A549 (cell line): ENCODE measurements around the gene NDUFB7. TPM values are rescaled to one million over a fixed set of nuclear protein-coding genes. Genes with fewer than 3 reads are reported as not detected.

Experiments
- ATAC-seq, 2 experiments: fragments of 200-7000 bp in 1 of 2; fragments of >200 bp in 1 of 2; cut with Nextera tagmentation in 1 of 2; cut with Tn5 transposase in 1 of 2; 3 replicates each; pipeline versions ENCODE4 v1.8.0 to v1.9.1; 2018 to 2020; ENCODE audit warnings: mild to moderate bottlenecking in 1 of 2, moderate library complexity in 1 of 2
- CTCF ChIA-PET: fragments of 300-600 bp; sonication (Branson Sonifier 250); formaldehyde crosslinking; extraction: SDS; loops from one replicate; lab custom pipeline; 2021; ENCODE audit warnings: antibody characterized with exemption, inconsistent platforms; lab: Yijun Ruan, JAX
- POLR2A ChIA-PET: fragments of 350-600 bp; formaldehyde crosslinking; extraction: SDS; loops from one replicate; lab custom pipeline; 2021; ENCODE audit warnings: antibody characterized with exemption, inconsistent platforms; lab: Yijun Ruan, JAX
- DNase-seq, 2 experiments: peaks; one replicate each; pipeline versions ENCODE4 v3.0.0 to v3.0.0-alpha.2; 2011 to 2016; ENCODE audit warnings: low read depth in 1 of 2, low spot score in 1 of 2
- FAIRE-seq: peaks from 2 replicates; lab custom pipeline; 2011; peaks lifted over from hg19 to GRCh38; lab: Jason Lieb, UNC
- H3K27ac ChIP-seq, 2 experiments: fragments of >200 bp; sonication (Bioruptor Twin); formaldehyde crosslinking; 3 replicates each; pipeline ENCODE4 v1.5.1; 2016 to 2017
- H3K4me1 ChIP-seq: fragments of >200 bp; sonication (Bioruptor Twin); formaldehyde crosslinking; 3 replicates; pipeline ENCODE4 v1.6.1; 2016
- H3K4me2 ChIP-seq: fragments of >200 bp; sonication (Bioruptor Twin); formaldehyde crosslinking; 3 replicates; pipeline ENCODE4 v1.6.1; 2016
- H3K4me3 ChIP-seq: fragments of >200 bp; sonication (Bioruptor Twin); formaldehyde crosslinking; 3 replicates; pipeline ENCODE4 v1.5.1; 2016
- H3K9me3 ChIP-seq: fragments of >200 bp; sonication (Bioruptor Twin); formaldehyde crosslinking; 3 replicates; pipeline ENCODE4 v1.6.1; 2016
- BHLHE40 ChIP-seq: IDR thresholded peaks from 2 replicates; pipeline ENCODE4 v1.6.1; 2012; ENCODE audit warnings: low read depth, low read length, inconsistent platforms
- CBX2 ChIP-seq: fragments of 200-600 bp; sonication (generic); IDR thresholded peaks from 2 replicates; pipeline ENCODE4 v1.6.1; 2016; ENCODE audit warnings: low read depth, mild to moderate bottlenecking, borderline replicate concordance
- CEBPB ChIP-seq, 2 experiments: fragments of >200 bp in 1 of 2; sonication (Bioruptor Twin) in 1 of 2; formaldehyde crosslinking in 1 of 2; IDR thresholded peaks; 2 replicates each; pipeline ENCODE4 v1.6.1; 2012 to 2016
- CHD2 ChIP-seq: fragments of 150-350 bp; IDR thresholded peaks from 2 replicates; pipeline ENCODE4 v1.6.1; 2014; ENCODE audit warnings: low read length; ENCODE audit not compliant: partially characterized antibody
- EHF ChIP-seq: fragments of 250-450 bp; sonication (Bioruptor Pico); IDR thresholded peaks from 2 replicates; pipeline ENCODE4 v1.5.0; 2020; ENCODE audit warnings: mild to moderate bottlenecking
- EHMT2 ChIP-seq: fragments of 200-600 bp; sonication (generic); IDR thresholded peaks from 2 replicates; pipeline ENCODE4 v1.6.1; 2016; ENCODE audit warnings: antibody characterized with exemption, low read depth, mild to moderate bottlenecking, moderate library complexity
- EP300 ChIP-seq, 2 experiments: fragments of >200 bp; sonication (Bioruptor Twin); formaldehyde crosslinking; IDR thresholded peaks; 2 replicates in 1 of 2; 3 replicates in 1 of 2; pipeline ENCODE4 v1.6.1; 2016 to 2017
- FOSB ChIP-seq: fragments of 250-450 bp; sonication (Bioruptor Pico); IDR thresholded peaks from 2 replicates; pipeline ENCODE4 v1.5.0; 2020; ENCODE audit warnings: mild to moderate bottlenecking, moderate library complexity
- FOSL2 ChIP-seq, 2 experiments: fragments of 450-650 bp in 1 of 2; fragments of >200 bp in 1 of 2; sonication (Bioruptor Twin) in 1 of 2; formaldehyde crosslinking; IDR thresholded peaks; 2 replicates each; pipeline versions ENCODE4 v1.5.0 to v1.6.1; 2016 to 2020; ENCODE audit warnings: mild to moderate bottlenecking in 1 of 2, moderate library complexity in 1 of 2
- GATA3 ChIP-seq: IDR thresholded peaks from 2 replicates; pipeline ENCODE4 v1.6.1; 2012; ENCODE audit warnings: borderline replicate concordance
- HDAC2 ChIP-seq: fragments of 200-600 bp; sonication (generic); IDR thresholded peaks from 2 replicates; pipeline ENCODE4 v1.6.1; 2016
- HOXA7 ChIP-seq: fragments of 250-450 bp; sonication (Bioruptor Pico); IDR thresholded peaks from 2 replicates; pipeline ENCODE4 v1.5.0; 2020; ENCODE audit warnings: mild to moderate bottlenecking, moderate library complexity
- HOXB5 ChIP-seq: fragments of 250-450 bp; sonication (Bioruptor Pico); IDR thresholded peaks from 2 replicates; pipeline ENCODE4 v1.5.0; 2020; ENCODE audit warnings: mild to moderate bottlenecking, moderate library complexity
- JUN ChIP-seq, 2 experiments: fragments of >200 bp; sonication (Bioruptor Twin); formaldehyde crosslinking; IDR thresholded peaks; 2 replicates in 1 of 2; 3 replicates in 1 of 2; pipeline ENCODE4 v1.6.1; 2016 to 2017
- KDM5A ChIP-seq: fragments of 200-600 bp; sonication (generic); IDR thresholded peaks from 2 replicates; pipeline ENCODE4 v1.6.1; 2016; ENCODE audit warnings: antibody characterized with exemption, mild to moderate bottlenecking
- MAFK ChIP-seq: fragments of 450-650 bp; IDR thresholded peaks from 2 replicates; pipeline ENCODE4 v1.6.1; 2014; ENCODE audit not compliant: partially characterized antibody
- MAZ ChIP-seq: fragments of 150-350 bp; IDR thresholded peaks from 2 replicates; pipeline ENCODE4 v1.6.1; 2014; ENCODE audit warnings: antibody characterized with exemption, low read depth, low read length, borderline replicate concordance
- MYC ChIP-seq: IDR thresholded peaks from 2 replicates; pipeline ENCODE4 v1.6.1; 2012; ENCODE audit warnings: mild to moderate bottlenecking, inconsistent platforms, low read length, improper control_type of control experiment, borderline replicate concordance
- NFE2L2 ChIP-seq: fragments of 150-350 bp; conservative IDR thresholded peaks from 2 replicates; pipeline ENCODE4 v1.6.1; 2014; ENCODE audit warnings: low read length
- NR3C1 ChIP-seq: fragments of >200 bp; sonication (Bioruptor Twin); formaldehyde crosslinking; IDR thresholded peaks from 3 replicates; pipeline ENCODE4 v1.6.1; 2017
- PHF8 ChIP-seq: fragments of 200-600 bp; sonication (generic); IDR thresholded peaks from 2 replicates; pipeline ENCODE4 v1.6.1; 2016; ENCODE audit warnings: low read depth, mild to moderate bottlenecking, antibody characterized with exemption, moderate library complexity, borderline replicate concordance
- POLR2AphosphoS2 ChIP-seq: conservative IDR thresholded peaks from 2 replicates; pipeline ENCODE4 v1.6.1; 2012; ENCODE audit warnings: low read length, improper control_type of control experiment, inconsistent platforms
- RARB ChIP-seq: fragments of 250-450 bp; sonication (Bioruptor Pico); IDR thresholded peaks from 2 replicates; pipeline ENCODE4 v1.8.0; 2021; ENCODE audit warnings: mild to moderate bottlenecking, moderate library complexity
- RCOR1 ChIP-seq: fragments of 150-350 bp; IDR thresholded peaks from 2 replicates; pipeline ENCODE4 v1.6.1; 2014; ENCODE audit warnings: antibody characterized with exemption, low read length, low read depth
- RFX5 ChIP-seq: fragments of 450-650 bp; IDR thresholded peaks from 2 replicates; pipeline ENCODE4 v1.7.1; 2014; ENCODE audit warnings: antibody characterized with exemption, mild to moderate bottlenecking, moderate library complexity
- SMC3 ChIP-seq: fragments of >200 bp; sonication (Bioruptor Twin); formaldehyde crosslinking; IDR thresholded peaks from 3 replicates; pipeline ENCODE4 v1.6.1; 2018; ENCODE audit warnings: inconsistent platforms
- TFCP2L1 ChIP-seq: fragments of 250-450 bp; sonication (Bioruptor Pico); IDR thresholded peaks from 2 replicates; pipeline ENCODE4 v1.5.0; 2021; ENCODE audit warnings: mild to moderate bottlenecking
- ZNF302 ChIP-seq: fragments of 250-450 bp; sonication (Bioruptor Pico); IDR thresholded peaks from 2 replicates; pipeline ENCODE4 v1.9.0; 2021; ENCODE audit warnings: inconsistent platforms, mild to moderate bottlenecking, moderate library complexity
- ZSCAN20 ChIP-seq: fragments of 250-450 bp; sonication (Bioruptor Pico); IDR thresholded peaks from 2 replicates; pipeline ENCODE4 v1.8.0; 2022; ENCODE audit warnings: mild to moderate bottlenecking, moderate library complexity
- WGBS: methylation state at CpG from one replicate; pipeline ENCODE4 v1.1.6; 2017; ENCODE audit errors: missing lambda C conversion rate; 5-methylcytosine and 5-hydroxymethylcytosine counted together
- polyA plus RNA-seq, 4 experiments: library from polyadenylated mRNA; depleted of rRNA in 3 of 4; stranded (reverse); fragments of >200 nt; fragmentation: RNase III in 1 of 4; extraction: RNeasy Plus Mini Kit Qiagen cat#74134 plus additional on column Dnase treatment in 1 of 4; gene quantifications; 2 replicates in 3 of 4; 3 replicates in 1 of 4; pipeline ENCODE4 v1.2.3, GENCODE V29; 2011 to 2017
- TF ChIP-seq, protein P1 (sequence below): fragments of >200 bp; sonication (Bioruptor Twin); formaldehyde crosslinking; IDR thresholded peaks from 3 replicates; pipeline ENCODE4 v1.6.1; 2016
- TF ChIP-seq, protein P2 (sequence below): IDR thresholded peaks from 2 replicates; pipeline ENCODE4 v1.6.1; 2012; ENCODE audit warnings: low read depth, borderline replicate concordance
- TF ChIP-seq, protein P3 (sequence below): fragments of 150-350 bp; IDR thresholded peaks from 2 replicates; pipeline ENCODE4 v1.6.1; 2014; ENCODE audit warnings: low read depth, mild to moderate bottlenecking, low read length
- TF ChIP-seq, protein P4 (sequence below): IDR thresholded peaks from 2 replicates; pipeline ENCODE4 v1.6.1; 2012
- TF ChIP-seq, protein P5 (sequence below): fragments of 450-650 bp; IDR thresholded peaks from 2 replicates; pipeline ENCODE4 v1.6.1; 2014; ENCODE audit warnings: antibody characterized with exemption
- TF ChIP-seq, protein P6 (sequence below): fragments of >200 bp; sonication (Bioruptor Twin); formaldehyde crosslinking; IDR thresholded peaks from 2 replicates; pipeline ENCODE4 v1.6.1; 2016

The NDUFB7 gene
- polyA plus RNA-seq, 2 of the 4 experiments (the other 2 are of a cell fraction) = 82.3 to 158 TPM

DNA sequence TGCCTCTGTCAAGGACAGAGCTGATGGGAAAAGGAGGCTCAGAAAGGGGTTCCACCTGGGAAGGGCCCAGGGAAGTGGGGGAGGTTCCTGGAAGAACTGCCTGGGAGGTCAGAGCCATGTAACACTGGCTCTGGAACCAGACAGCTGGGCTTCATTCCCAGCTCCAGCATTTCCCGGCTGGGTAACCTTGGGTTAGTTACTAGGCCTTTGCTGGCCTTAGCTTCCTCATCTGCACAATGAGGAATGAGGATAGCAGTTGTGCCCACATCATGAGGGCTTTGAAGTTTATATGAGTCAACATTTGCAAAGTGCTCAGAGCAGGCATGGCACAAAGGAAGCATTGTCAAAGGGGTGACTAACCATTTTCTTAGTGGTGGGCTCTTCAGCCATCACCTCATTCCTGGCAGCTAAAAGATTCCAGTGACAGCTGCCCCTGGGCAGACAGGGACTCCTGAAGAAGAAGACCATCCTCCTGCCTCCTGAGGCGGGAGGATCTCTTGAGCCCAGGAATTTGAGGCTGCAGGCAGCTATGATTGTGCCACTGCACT is 51.9 kb downstream of the NDUFB7 start:
- DNase-seq (peak in 1 of 2 experiments; percentile 89), ATAC-seq (peak; percentile 20 to 48; a peak in 3 of 6 replicates), FAIRE-seq (no peak)
- Histone ChIP-seq H3K4me2 (peak overlapping the region; percentile 75), H3K27ac (peak overlapping the region; percentile 92), H3K4me3 (no peak overlapping the region), H3K4me1 (peaks cover 48% of the 10 kb centered on the region), H3K9me3 (no peaks in the 10 kb centered on the region)
- POLR2A ChIA-PET = no interaction called here
- CTCF ChIA-PET = interaction anchor here (1.0 kb wide), 1 partner anchor 15 kb away, joined by 10 read pairs; no protein-coding TSS in a partner anchor
- WGBS = 7% methylated on average over 2 of the region's 2 CpGs
- TF ChIP-seq FOSB (CRISPR knock-in tag) (no peak), EHMT2 (no peak), POLR2AphosphoS2 (no peak), TFCP2L1 (no peak), GATA3 (peak; percentile 42; the same call in 1 of the 2 replicates), ZSCAN20 (CRISPR knock-in tag) (no peak), MYC (no peak), NFE2L2 (no peak), EP300 (IDR thresholded peaks at IDR 0.05) (peak in 1 of 2 experiments; percentile 38; a peak in 2 of 5 replicates), JUN (IDR thresholded peaks at IDR 0.05) (peak in 1 of 2 experiments; percentile 41; a peak in 1 of 5 replicates), HOXB5 (no peak), MAFK (peak; percentile 7), CHD2 (no peak), CEBPB (IDR thresholded peaks at IDR 0.05) (no peak), KDM5A (no peak), MAZ (no peak), NR3C1 (no peak), ZNF302 (no peak), HDAC2 (no peak), SMC3 (no peak), RFX5 (no peak), FOSL2 (IDR thresholded peaks at IDR 0.05) (no peak), FOSL2 (CRISPR knock-in tag; IDR thresholded peaks at IDR 0.05) (peak; percentile 73), RCOR1 (no peak), EHF (CRISPR knock-in tag) (no peak), BHLHE40 (no peak), PHF8 (no peak), HOXA7 (CRISPR knock-in tag) (no peak), CBX2 (no peak), RARB (CRISPR knock-in tag) (no peak)
- TF ChIP-seq, protein P1, sequence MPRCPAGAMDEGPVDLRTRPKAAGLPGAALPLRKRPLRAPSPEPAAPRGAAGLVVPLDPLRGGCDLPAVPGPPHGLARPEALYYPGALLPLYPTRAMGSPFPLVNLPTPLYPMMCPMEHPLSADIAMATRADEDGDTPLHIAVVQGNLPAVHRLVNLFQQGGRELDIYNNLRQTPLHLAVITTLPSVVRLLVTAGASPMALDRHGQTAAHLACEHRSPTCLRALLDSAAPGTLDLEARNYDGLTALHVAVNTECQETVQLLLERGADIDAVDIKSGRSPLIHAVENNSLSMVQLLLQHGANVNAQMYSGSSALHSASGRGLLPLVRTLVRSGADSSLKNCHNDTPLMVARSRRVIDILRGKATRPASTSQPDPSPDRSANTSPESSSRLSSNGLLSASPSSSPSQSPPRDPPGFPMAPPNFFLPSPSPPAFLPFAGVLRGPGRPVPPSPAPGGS = no peak
- TF ChIP-seq, protein P2, sequence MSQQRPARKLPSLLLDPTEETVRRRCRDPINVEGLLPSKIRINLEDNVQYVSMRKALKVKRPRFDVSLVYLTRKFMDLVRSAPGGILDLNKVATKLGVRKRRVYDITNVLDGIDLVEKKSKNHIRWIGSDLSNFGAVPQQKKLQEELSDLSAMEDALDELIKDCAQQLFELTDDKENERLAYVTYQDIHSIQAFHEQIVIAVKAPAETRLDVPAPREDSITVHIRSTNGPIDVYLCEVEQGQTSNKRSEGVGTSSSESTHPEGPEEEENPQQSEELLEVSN = no peak
- TF ChIP-seq, protein P3, sequence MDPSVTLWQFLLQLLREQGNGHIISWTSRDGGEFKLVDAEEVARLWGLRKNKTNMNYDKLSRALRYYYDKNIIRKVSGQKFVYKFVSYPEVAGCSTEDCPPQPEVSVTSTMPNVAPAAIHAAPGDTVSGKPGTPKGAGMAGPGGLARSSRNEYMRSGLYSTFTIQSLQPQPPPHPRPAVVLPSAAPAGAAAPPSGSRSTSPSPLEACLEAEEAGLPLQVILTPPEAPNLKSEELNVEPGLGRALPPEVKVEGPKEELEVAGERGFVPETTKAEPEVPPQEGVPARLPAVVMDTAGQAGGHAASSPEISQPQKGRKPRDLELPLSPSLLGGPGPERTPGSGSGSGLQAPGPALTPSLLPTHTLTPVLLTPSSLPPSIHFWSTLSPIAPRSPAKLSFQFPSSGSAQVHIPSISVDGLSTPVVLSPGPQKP = no peak
- TF ChIP-seq, protein P4, sequence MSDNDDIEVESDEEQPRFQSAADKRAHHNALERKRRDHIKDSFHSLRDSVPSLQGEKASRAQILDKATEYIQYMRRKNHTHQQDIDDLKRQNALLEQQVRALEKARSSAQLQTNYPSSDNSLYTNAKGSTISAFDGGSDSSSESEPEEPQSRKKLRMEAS = peak; percentile 37; the same call in 1 of the 2 replicates
- TF ChIP-seq, protein P5, sequence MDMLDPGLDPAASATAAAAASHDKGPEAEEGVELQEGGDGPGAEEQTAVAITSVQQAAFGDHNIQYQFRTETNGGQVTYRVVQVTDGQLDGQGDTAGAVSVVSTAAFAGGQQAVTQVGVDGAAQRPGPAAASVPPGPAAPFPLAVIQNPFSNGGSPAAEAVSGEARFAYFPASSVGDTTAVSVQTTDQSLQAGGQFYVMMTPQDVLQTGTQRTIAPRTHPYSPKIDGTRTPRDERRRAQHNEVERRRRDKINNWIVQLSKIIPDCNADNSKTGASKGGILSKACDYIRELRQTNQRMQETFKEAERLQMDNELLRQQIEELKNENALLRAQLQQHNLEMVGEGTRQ = no peak
- TF ChIP-seq, protein P6, sequence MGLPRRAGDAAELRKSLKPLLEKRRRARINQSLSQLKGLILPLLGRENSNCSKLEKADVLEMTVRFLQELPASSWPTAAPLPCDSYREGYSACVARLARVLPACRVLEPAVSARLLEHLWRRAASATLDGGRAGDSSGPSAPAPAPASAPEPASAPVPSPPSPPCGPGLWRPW = no peak
